Trophoblast cell (in vitro differentiated cells and primary cell): Measurements from ENCODE around the gene RELCH.

Experiments used
- DNase-seq, 2 donors: peaks; one replicate each; pipeline ENCODE4 v3.0.0-alpha.2; 2016
- H2AFZ ChIP-seq: 2 replicates; pipeline ENCODE4 v1.6.1; 2013; ENCODE audit warnings: low read length, moderate library complexity, mild to moderate bottlenecking; ENCODE audit not compliant: insufficient read depth, poor library complexity
- H2AK5ac ChIP-seq: 2 replicates; pipeline ENCODE4 v1.6.1; 2013; ENCODE audit warnings: mild to moderate bottlenecking, low read length
- H2BK120ac ChIP-seq: 2 replicates; pipeline ENCODE4 v1.6.1; 2013; ENCODE audit warnings: low read length, mild to moderate bottlenecking, moderate library complexity; ENCODE audit not compliant: insufficient read depth, poor library complexity
- H2BK12ac ChIP-seq: 2 replicates; pipeline ENCODE4 v1.6.1; 2013; ENCODE audit warnings: mild to moderate bottlenecking, low read length, moderate library complexity
- H2BK5ac ChIP-seq: 2 replicates; pipeline ENCODE4 v1.6.1; 2013; ENCODE audit warnings: low read length, low read depth, moderate library complexity, mild to moderate bottlenecking; ENCODE audit not compliant: poor library complexity
- H3K14ac ChIP-seq: 2 replicates; pipeline ENCODE4 v1.6.1; 2013; ENCODE audit warnings: mild to moderate bottlenecking, low read length
- H3K18ac ChIP-seq: 2 replicates; pipeline ENCODE4 v1.6.1; 2013; ENCODE audit warnings: mild to moderate bottlenecking, low read length
- H3K23ac ChIP-seq: 2 replicates; pipeline ENCODE4 v1.6.1; 2013; ENCODE audit warnings: low read length
- H3K27ac ChIP-seq: 2 replicates; pipeline ENCODE4 v1.5.1; 2013; ENCODE audit warnings: low read depth, mild to moderate bottlenecking, inconsistent platforms, low read length, moderate library complexity
- H3K27me3 ChIP-seq: 2 replicates; pipeline ENCODE4 v1.6.1; 2013; ENCODE audit warnings: inconsistent platforms, mild to moderate bottlenecking, low read length, moderate library complexity; ENCODE audit not compliant: insufficient read depth
- H3K36me3 ChIP-seq, 2 experiments: 1 replicate in 1 of 2; 2 replicates in 1 of 2; pipeline ENCODE4 v1.6.1; 2013; ENCODE audit warnings: low read length in 2 of 2, mild to moderate bottlenecking in 2 of 2, moderate library complexity in 1 of 2; ENCODE audit not compliant: insufficient read depth in 2 of 2, control insufficient read depth in 1 of 2
- H3K4ac ChIP-seq: 2 replicates; pipeline ENCODE4 v1.6.1; 2013; ENCODE audit warnings: low read depth, mild to moderate bottlenecking, low read length, moderate library complexity
- H3K4me1 ChIP-seq, 2 experiments: 1 replicate in 1 of 2; 2 replicates in 1 of 2; pipeline ENCODE4 v1.6.1; 2013; ENCODE audit warnings: low read length in 2 of 2, mild to moderate bottlenecking in 2 of 2, moderate library complexity in 1 of 2; ENCODE audit not compliant: insufficient read depth in 2 of 2, control insufficient read depth in 1 of 2
- H3K4me2 ChIP-seq: 2 replicates; pipeline ENCODE4 v1.6.1; 2013; ENCODE audit warnings: inconsistent platforms, mild to moderate bottlenecking, low read length, moderate library complexity
- H3K4me3 ChIP-seq: 2 replicates; pipeline ENCODE4 v1.5.1; 2013; ENCODE audit warnings: mild to moderate bottlenecking, low read depth, low read length, inconsistent platforms
- H3K79me1 ChIP-seq: one replicate; pipeline ENCODE4 v1.6.1; 2013; ENCODE audit warnings: low read length
- H3K79me2 ChIP-seq: 2 replicates; pipeline ENCODE4 v1.6.1; 2013; ENCODE audit warnings: low read length, mild to moderate bottlenecking; ENCODE audit not compliant: control insufficient read depth, insufficient read depth, poor library complexity
- H3K9ac ChIP-seq: 2 replicates; pipeline ENCODE4 v1.6.1; 2013; ENCODE audit warnings: mild to moderate bottlenecking, low read length
- H3K9me3 ChIP-seq: 2 replicates; pipeline ENCODE4 v1.6.1; 2013; ENCODE audit warnings: low read depth, mild to moderate bottlenecking, control low read depth, inconsistent platforms, low read length; ENCODE audit not compliant: insufficient read depth
- H4K12ac ChIP-seq: 2 replicates; pipeline ENCODE4 v1.6.1; 2013; ENCODE audit warnings: low read depth, mild to moderate bottlenecking, low read length, moderate library complexity
- H4K8ac ChIP-seq: 2 replicates; pipeline ENCODE4 v1.6.1; 2013; ENCODE audit warnings: low read depth, mild to moderate bottlenecking, low read length, moderate library complexity
- H4K91ac ChIP-seq: one replicate; pipeline ENCODE4 v1.6.1; 2013; ENCODE audit warnings: low read depth, mild to moderate bottlenecking, low read length, moderate library complexity
- WGBS: extraction: QIAGEN DNeasy Blood & Tissue Kit; methylation state at CpG from one replicate; pipeline ENCODE4 v1.1.7; 2013; ENCODE audit warnings: missing lambda C conversion rate; ENCODE audit not compliant: insufficient read length, insufficient coverage; ENCODE audit errors: extremely low coverage; 5-methylcytosine and 5-hydroxymethylcytosine counted together

Gene RELCH

GRCh38 chr18:62332964-62333695 is 146.1 kb downstream of the RELCH start:
- H2AK5ac ChIP-seq: no peak overlapping the region
- H3K9me3 ChIP-seq: peaks cover 4% of the 10 kb centered on the region
- H4K91ac ChIP-seq: no peak overlapping the region
- H3K4me3 ChIP-seq: no peak overlapping the region
- H4K12ac ChIP-seq: no peak overlapping the region
- WGBS: no CpG with 5 or more reads among the region's 13 CpGs
- H3K14ac ChIP-seq: no peak overlapping the region
- H2AFZ ChIP-seq: no peak overlapping the region
- H4K8ac ChIP-seq: no peak overlapping the region
- H3K9ac ChIP-seq: no peak overlapping the region
- H2BK12ac ChIP-seq: no peak overlapping the region
- no peaks in the 10 kb centered on the region for H3K79me2 ChIP-seq
- H3K4me1 ChIP-seq: peaks cover 0 to 3% of the 10 kb centered on the region in 2 experiments
- H3K4me2 ChIP-seq: no peak overlapping the region
- H3K23ac ChIP-seq: no peak overlapping the region
- DNase-seq: no peak
- no peak overlapping the region for H3K27ac ChIP-seq
- no peaks in the 10 kb centered on the region for H3K27me3 ChIP-seq
- no peak overlapping the region for H2BK5ac ChIP-seq
- H3K36me3 ChIP-seq: no peaks in the 10 kb centered on the region
- H3K18ac ChIP-seq: no peak overlapping the region
- no peak overlapping the region for H3K4ac ChIP-seq
- no peak overlapping the region for H2BK120ac ChIP-seq
- no peaks in the 10 kb centered on the region for H3K79me1 ChIP-seq

- H3K18ac ChIP-seq: no peak overlapping the region
- H3K27me3 ChIP-seq: no peaks in the 10 kb centered on the region
- H2BK120ac ChIP-seq: no peak overlapping the region
- H2AFZ ChIP-seq: no peak overlapping the region
- no peak overlapping the region for H4K8ac ChIP-seq
- no peak overlapping the region for H2BK12ac ChIP-seq
- H3K4me1 ChIP-seq: peaks cover 0 to 3% of the 10 kb centered on the region in 2 experiments
- H2BK5ac ChIP-seq: no peak overlapping the region
- no peak overlapping the region for H3K4ac ChIP-seq
- H3K4me2 ChIP-seq: no peak overlapping the region
- H3K27ac ChIP-seq: no peak overlapping the region
- H3K9ac ChIP-seq: no peak overlapping the region
- no peak overlapping the region for H3K14ac ChIP-seq
- no peaks in the 10 kb centered on the region for H3K79me2 ChIP-seq
- no peak overlapping the region for H3K23ac ChIP-seq
- no peak overlapping the region for H3K4me3 ChIP-seq
- DNase-seq: no peak
- no peak overlapping the region for H4K12ac ChIP-seq
- H3K79me1 ChIP-seq: no peaks in the 10 kb centered on the region
- no CpG with 5 or more reads among the region's 8 CpGs for WGBS
- H2AK5ac ChIP-seq: no peak overlapping the region
- peaks cover 5% of the 10 kb centered on the region for H3K9me3 ChIP-seq
- no peak overlapping the region for H4K91ac ChIP-seq
- no peaks in the 10 kb centered on the region for H3K36me3 ChIP-seq
These were observed 147.1 kb downstream of the RELCH start for GRCh38 chr18:62334120-62334519.

- Histone ChIP-seq H4K8ac (no peak overlapping the region), H2BK12ac (no peak overlapping the region), H3K27me3 (no peaks in the 10 kb centered on the region), H3K79me2 (no peaks in the 10 kb centered on the region), H3K79me1 (no peaks in the 10 kb centered on the region), H2AK5ac (no peak overlapping the region), H3K23ac (no peak overlapping the region), H3K9me3 (peaks cover 6% of the 10 kb centered on the region), H3K18ac (no peak overlapping the region), H4K12ac (no peak overlapping the region), H4K91ac (no peak overlapping the region), H3K36me3 (no peaks in the 10 kb centered on the region), H3K9ac (no peak overlapping the region), H3K14ac (no peak overlapping the region), H3K27ac (no peak overlapping the region), H3K4me1 (peaks cover 0 to 3% of the 10 kb centered on the region in 2 experiments), H3K4me3 (no peak overlapping the region), H3K4me2 (no peak overlapping the region), H2BK5ac (no peak overlapping the region), H2AFZ (no peak overlapping the region), H2BK120ac (no peak overlapping the region), H3K4ac (no peak overlapping the region)
- WGBS: no CpG with 5 or more reads among the region's 5 CpGs
- peak; percentile 56 to 88 for DNase-seq
These were observed 148.4 kb downstream of the RELCH start for GRCh38 chr18:62335494-62335893.

- Histone ChIP-seq H3K36me3 (no peaks in the 10 kb centered on the region), H3K79me2 (no peaks in the 10 kb centered on the region), H2BK120ac (no peak overlapping the region), H3K4ac (no peak overlapping the region), H3K27me3 (no peaks in the 10 kb centered on the region), H2BK12ac (no peak overlapping the region), H3K79me1 (no peaks in the 10 kb centered on the region), H3K18ac (no peak overlapping the region), H3K4me3 (no peak overlapping the region), H3K4me1 (peaks cover 0 to 3% of the 10 kb centered on the region in 2 experiments), H2BK5ac (no peak overlapping the region), H3K27ac (no peak overlapping the region), H3K4me2 (no peak overlapping the region), H4K91ac (no peak overlapping the region), H4K12ac (no peak overlapping the region), H3K9me3 (peaks cover 6% of the 10 kb centered on the region), H2AFZ (no peak overlapping the region), H4K8ac (no peak overlapping the region), H3K23ac (no peak overlapping the region), H2AK5ac (no peak overlapping the region), H3K9ac (no peak overlapping the region), H3K14ac (no peak overlapping the region)
- DNase-seq: peak in 1 of 2 donors; percentile 70
- no CpG with 5 or more reads among the region's 5 CpGs for WGBS
These were observed 149.6 kb downstream of the RELCH start for GRCh38 chr18:62336618-62337017.
